HG03469 (cell line): ENCODE results near the gene RNF31.
A peak's percentile ranks its signal among the peaks of the same experiment; 100 is the strongest.

Experiments
- ATAC-seq: cut with Tn5 transposase; IDR thresholded peaks from one replicate; pipeline ENCODE4 v1.9.1; 2021; ENCODE audit warnings: mild to moderate bottlenecking, moderate library complexity, moderate number of reproducible peaks; ENCODE audit not compliant: unreplicated experiment

Gene RNF31

GRCh38 chr14:24179961-24180796 lies 32.9 kb downstream of the RNF31 start:
- ATAC-seq, result no peak

GRCh38 chr14:24181371-24182077 lies 34.2 kb downstream of the RNF31 start:
- no peak for ATAC-seq

- no peak for ATAC-seq
These were observed 35.0 kb downstream of the RNF31 start for GRCh38 chr14:24182110-24182882.

- ATAC-seq, result no peak
These were observed 35.8 kb downstream of the RNF31 start for GRCh38 chr14:24183014-24183481.

GRCh38 chr14:24184104-24184970 lies 37.0 kb downstream of the RNF31 start:
- ATAC-seq, result no peak

- no peak for ATAC-seq
These were observed 37.7 kb downstream of the RNF31 start for GRCh38 chr14:24185026-24185425.

- ATAC-seq, result no peak
These were observed 38.4 kb downstream of the RNF31 start for GRCh38 chr14:24185741-24186140.

- no peak for ATAC-seq
These were observed 39.7 kb downstream of the RNF31 start for GRCh38 chr14:24186831-24187538.

GRCh38 chr14:24187539-24187915 lies 40.2 kb downstream of the RNF31 start:
- no peak for ATAC-seq

GRCh38 chr14:24188251-24189058 lies 41.2 kb downstream of the RNF31 start, which contains the start of gene IPO4:
IPO4 (minus strand) TSS chr14:24188816; CDS start chr14:24188787, 29 bp downstream.
- ATAC-seq, result peak; percentile 78

- ATAC-seq, result no peak
These were observed 41.7 kb downstream of the RNF31 start for GRCh38 chr14:24189059-24189375.

- ATAC-seq, result no peak
These were observed 42.2 kb downstream of the RNF31 start for GRCh38 chr14:24189460-24189859.

GRCh38 chr14:24190416-24190815 lies 43.1 kb downstream of the RNF31 start:
- ATAC-seq, result no peak

GRCh38 chr14:24192933-24193332 lies 45.6 kb downstream of the RNF31 start:
- ATAC-seq, result no peak

GRCh38 chr14:24194186-24194872 lies 47.0 kb downstream of the RNF31 start:
- no peak for ATAC-seq

GRCh38 chr14:24194873-24195185 lies 47.5 kb downstream of the RNF31 start:
- no peak for ATAC-seq

- peak; percentile 73 for ATAC-seq
These were observed 48.1 kb downstream of the RNF31 start, which contains the start of gene TM9SF1 for GRCh38 chr14:24195186-24196070. TM9SF1 (minus strand) TSS chr14:24195441; CDS start chr14:24195019, 422 bp downstream.
